HL-60 (cell line): ENCODE results near the gene BTBD16.

Experiments
- DNase-seq, 2 experiments: peaks; one replicate each; pipeline ENCODE4 v3.0.0-alpha.2; 2010 to 2020; ENCODE audit warnings: low read depth in 1 of 2, low spot score in 1 of 2
- H3K27ac ChIP-seq: fragments of 250-450 bp; sonication (Bioruptor Pico); replicated peaks from 2 replicates; pipeline ENCODE4 v1.5.1; 2020; ENCODE audit warnings: mild to moderate bottlenecking, moderate library complexity
- H3K27me3 ChIP-seq: fragments of 250-450 bp; sonication (Bioruptor Pico); 2 replicates; pipeline ENCODE4 v1.5.1; 2021; ENCODE audit warnings: mild to moderate bottlenecking, moderate library complexity; ENCODE audit not compliant: insufficient read depth, poor library complexity, severe bottlenecking
- H3K4me3 ChIP-seq: replicated peaks from 2 replicates; pipeline ENCODE4 v1.5.1; 2011; ENCODE audit warnings: mild to moderate bottlenecking, control low read depth, low read length; ENCODE audit not compliant: insufficient read depth
- CTCF ChIP-seq: IDR thresholded peaks from one replicate; pipeline ENCODE4 v1.5.1; 2011; ENCODE audit warnings: low read length, control low read depth, inconsistent platforms; ENCODE audit not compliant: insufficient read depth
- GABPA ChIP-seq: IDR thresholded peaks from 2 replicates; pipeline ENCODE4 v1.6.1; 2012; ENCODE audit warnings: low read depth
- POLR2AphosphoS5 ChIP-seq: IDR thresholded peaks from 2 replicates; pipeline ENCODE4 v1.6.1; 2012; ENCODE audit warnings: low read depth
- REST ChIP-seq: IDR thresholded peaks from 2 replicates; pipeline ENCODE4 v1.6.1; 2012; ENCODE audit warnings: low read depth; ENCODE audit not compliant: insufficient replicate concordance
- SPI1 ChIP-seq: IDR thresholded peaks from 2 replicates; pipeline ENCODE4 v1.6.1; 2012; ENCODE audit warnings: low read depth, mild to moderate bottlenecking, borderline replicate concordance

The BTBD16 gene

DNA sequence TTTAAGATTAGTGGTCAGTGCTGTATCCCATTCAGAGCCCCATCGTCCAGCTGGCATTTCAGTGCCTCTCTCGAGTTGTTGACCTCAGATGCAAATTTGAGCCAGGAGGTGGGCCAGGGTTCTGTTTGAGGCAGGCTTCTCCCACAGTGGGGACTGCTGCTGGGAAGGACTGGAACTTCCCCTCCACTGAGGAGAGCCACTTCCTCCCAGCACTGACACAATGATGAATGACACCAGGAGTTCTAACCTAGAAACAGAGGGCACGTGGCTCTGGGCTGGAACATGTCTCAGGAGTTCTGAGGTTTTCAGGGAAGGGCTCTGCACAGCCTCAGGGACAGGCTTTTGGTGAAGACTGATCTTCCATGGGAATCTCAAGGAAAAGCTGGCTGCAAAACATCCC, 18.3 kb upstream of the BTBD16 start:
- no peaks in the 10 kb centered on the region for H3K27me3 ChIP-seq
- DNase-seq = no peak
- TF ChIP-seq SPI1 (peak; percentile 25; the same call in 1 of the 2 replicates), CTCF (no peak)
- no peak overlapping the region for H3K4me3 ChIP-seq
- H3K27ac ChIP-seq = no peak overlapping the region

DNA sequence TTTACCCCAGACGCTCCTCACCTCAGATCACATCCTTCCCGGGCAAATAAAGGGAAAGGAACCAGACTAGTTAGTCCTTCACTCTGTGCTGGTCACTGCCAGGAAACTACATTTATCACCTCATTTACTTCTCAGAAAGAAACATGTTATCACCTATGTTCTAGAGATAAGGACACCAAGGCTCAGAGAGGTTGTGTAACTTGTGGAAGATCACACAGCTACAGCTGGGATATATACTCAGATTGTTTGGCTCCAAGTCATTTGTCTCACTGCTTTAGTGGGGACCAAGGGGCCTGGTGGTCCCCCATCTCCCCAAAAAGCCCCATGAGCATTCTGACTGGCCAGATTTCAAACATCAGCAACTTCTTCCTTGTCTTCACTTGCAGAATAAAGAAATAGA, 17.5 kb upstream of the BTBD16 start:
- DNase-seq = no peak
- no peak overlapping the region for H3K27ac ChIP-seq
- no peak overlapping the region for H3K4me3 ChIP-seq
- TF ChIP-seq GABPA = no peak
- no peak for TF ChIP-seq REST
- no peak for TF ChIP-seq CTCF
- TF ChIP-seq POLR2AphosphoS5 = no peak
- TF ChIP-seq SPI1 = no peak
- H3K27me3 ChIP-seq = no peaks in the 10 kb centered on the region

DNA sequence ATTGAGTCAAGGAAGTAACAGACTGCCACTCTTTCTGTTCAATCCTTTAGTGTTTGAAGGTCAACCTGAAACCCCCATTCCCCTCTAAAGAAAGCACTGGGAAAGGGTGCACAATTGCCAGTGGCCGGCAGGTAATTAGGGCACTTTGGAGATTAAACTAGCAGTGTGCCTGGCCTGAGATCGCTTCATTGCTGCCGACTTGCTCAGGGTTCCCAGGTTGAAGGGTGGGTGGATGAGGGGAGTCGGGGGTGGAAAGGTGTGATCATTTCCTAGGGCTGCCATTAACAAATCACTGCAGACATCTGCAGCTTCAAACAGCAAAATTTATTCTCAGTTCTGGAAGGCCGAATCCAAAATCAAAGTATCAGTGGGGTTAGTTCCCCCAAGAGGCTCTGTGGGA, 16.3 kb upstream of the BTBD16 start:
- TF ChIP-seq CTCF (no peak), REST (no peak), GABPA (no peak), POLR2AphosphoS5 (no peak), SPI1 (no peak)
- Histone ChIP-seq H3K27me3 (no peaks in the 10 kb centered on the region), H3K4me3 (no peak overlapping the region), H3K27ac (no peak overlapping the region)
- no peak for DNase-seq

- H3K27ac ChIP-seq = no peak overlapping the region
- DNase-seq = no peak
- TF ChIP-seq CTCF (no peak), GABPA (no peak), SPI1 (no peak), REST (no peak), POLR2AphosphoS5 (no peak)
- H3K27me3 ChIP-seq = no peaks in the 10 kb centered on the region
- H3K4me3 ChIP-seq = no peak overlapping the region
These were observed 15.4 kb upstream of the BTBD16 start for GRCh38 chr10:122255509-122256301.
